ENCODE results near the gene MFF.

DNA sequence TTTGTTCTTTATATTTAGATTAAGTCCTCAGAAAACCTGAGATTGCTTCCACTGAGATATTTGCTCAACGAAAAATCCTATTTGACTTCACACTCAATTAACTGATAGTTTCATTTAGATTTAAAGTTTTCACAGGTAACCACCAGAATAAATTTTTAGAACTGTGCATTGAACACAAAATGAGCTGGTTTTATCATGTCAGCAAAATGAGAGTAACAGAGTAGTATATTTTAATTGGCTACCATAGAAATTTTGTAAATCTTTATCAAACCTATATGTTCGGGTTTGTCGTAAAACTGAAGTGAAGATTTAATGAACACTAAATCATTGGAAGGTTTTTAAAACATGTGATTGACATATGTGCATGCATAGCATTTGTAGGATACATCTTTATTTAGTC is 32.7 kb upstream of the MFF start:
- TF ChIP-seq EZH2 (IDR thresholded peaks at IDR 0.05) = no peak
- TF ChIP-seq POLR2AphosphoS5 (IDR thresholded peaks at IDR 0.05; ENCODE audit: borderline replicate concordance, low read depth, low read length) = no peak
- no peak for TF ChIP-seq FOXP2 (optimal IDR thresholded peaks at IDR 0.05; ENCODE audit: control extremely low read depth, extremely low read length, insufficient read depth)

Data from SK-N-MC (cell line).